IMR-90 (cell line): ENCODE measurements around the gene EDNRB. TPM values are rescaled to one million over a fixed set of nuclear protein-coding genes. Genes with fewer than 3 reads are reported as not detected.

Experiments
- ATAC-seq: fragments of 200-7000 bp; cut with Tn5 transposase; 2 replicates; pipeline ENCODE4 v1.9.1; 2020; ENCODE audit warnings: low read depth, mild to moderate bottlenecking, moderate library complexity
- BruUV-seq: library from RNA; stranded (reverse); fragments of 400-500 nt; replicated peaks from 2 replicates; lab custom pipeline; 2021; lab: Mats Ljungman, UMichigan
- CTCF ChIA-PET: fragments of 300-600 bp; formaldehyde crosslinking; extraction: SDS; loops from one replicate; lab custom pipeline; 2021; ENCODE audit warnings: antibody characterized with exemption; lab: Yijun Ruan, JAX
- POLR2A ChIA-PET: fragments of 300-600 bp; sonication (Branson Sonifier 250); formaldehyde crosslinking; loops from one replicate; lab custom pipeline; 2022; ENCODE audit warnings: antibody characterized with exemption; ENCODE audit not compliant: unreplicated experiment; lab: Charles Lee
- DNase-seq: peaks from one replicate; pipeline ENCODE4 v3.0.0; 2013
- H2AFZ ChIP-seq: replicated peaks from 2 replicates; pipeline ENCODE3; 2013; ENCODE audit warnings: low read length, mild to moderate bottlenecking; ENCODE audit not compliant: poor library complexity
- H2AK5ac ChIP-seq: 2 replicates; pipeline ENCODE4 v1.6.1; 2013; ENCODE audit warnings: low read depth, low read length, inconsistent platforms
- H2AK9ac ChIP-seq: replicated peaks from 2 replicates; pipeline ENCODE3; 2013; ENCODE audit warnings: mild to moderate bottlenecking, low read depth, low read length, moderate library complexity; ENCODE audit not compliant: poor library complexity
- H2BK120ac ChIP-seq: 2 replicates; pipeline ENCODE4 v1.6.1; 2013; ENCODE audit warnings: low read depth, low read length, inconsistent platforms
- H2BK15ac ChIP-seq: 3 replicates; pipeline ENCODE4 v1.6.1; 2013; ENCODE audit warnings: low read depth, low read length, inconsistent platforms
- H2BK20ac ChIP-seq: 2 replicates; pipeline ENCODE4 v1.6.1; 2013; ENCODE audit warnings: low read depth, mild to moderate bottlenecking, inconsistent platforms, low read length, moderate library complexity
- H2BK5ac ChIP-seq: 2 replicates; pipeline ENCODE4 v1.6.1; 2013; ENCODE audit warnings: mild to moderate bottlenecking, low read depth, low read length, inconsistent platforms; ENCODE audit not compliant: poor library complexity, severe bottlenecking
- H3K14ac ChIP-seq: replicated peaks from 2 replicates; pipeline ENCODE4 v1.6.1; 2013; ENCODE audit warnings: low read depth, low read length, inconsistent platforms
- H3K18ac ChIP-seq: 2 replicates; pipeline ENCODE4 v1.6.1; 2013; ENCODE audit warnings: low read depth, low read length, control low read depth
- H3K23ac ChIP-seq: 2 replicates; pipeline ENCODE4 v1.6.1; 2013; ENCODE audit warnings: low read depth, low read length, inconsistent platforms
- H3K27ac ChIP-seq: 2 replicates; pipeline ENCODE4 v1.5.1; 2013; ENCODE audit warnings: mild to moderate bottlenecking, control low read depth, low read length; ENCODE audit not compliant: insufficient read depth
- H3K27me3 ChIP-seq: 2 replicates; pipeline ENCODE4 v1.6.1; 2013; ENCODE audit warnings: low read length; ENCODE audit not compliant: control insufficient read depth, insufficient read depth
- H3K36me3 ChIP-seq: 2 replicates; pipeline ENCODE4 v1.6.1; 2013; ENCODE audit warnings: low read length, mixed read lengths; ENCODE audit not compliant: control insufficient read depth, insufficient read depth
- H3K4ac ChIP-seq: 2 replicates; pipeline ENCODE4 v1.6.1; 2013; ENCODE audit warnings: low read depth, low read length, inconsistent platforms
- H3K4me1 ChIP-seq: 2 replicates; pipeline ENCODE4 v1.6.1; 2013; ENCODE audit warnings: low read length, mixed read lengths; ENCODE audit not compliant: control insufficient read depth, insufficient read depth
- H3K4me2 ChIP-seq: 2 replicates; pipeline ENCODE4 v1.6.1; 2013; ENCODE audit warnings: low read depth, mild to moderate bottlenecking, control low read depth, low read length, moderate library complexity
- H3K4me3 ChIP-seq: 2 replicates; pipeline ENCODE4 v1.5.1; 2013; ENCODE audit warnings: low read depth, mild to moderate bottlenecking, control low read depth, low read length, moderate library complexity; ENCODE audit not compliant: insufficient read depth
- H3K56ac ChIP-seq: 2 replicates; pipeline ENCODE4 v1.6.1; 2013; ENCODE audit warnings: low read length, inconsistent platforms; ENCODE audit not compliant: insufficient read depth; ENCODE audit errors: extremely low read depth
- H3K79me1 ChIP-seq, 2 experiments: 2 replicates each; pipeline ENCODE4 v1.6.1; 2013; ENCODE audit warnings: low read length in 2 of 2, inconsistent platforms in 1 of 2, low read depth in 1 of 2
- H3K9ac ChIP-seq: 2 replicates; pipeline ENCODE4 v1.6.1; 2013; ENCODE audit warnings: low read depth, low read length, control low read depth
- H3K9me1 ChIP-seq: 2 replicates; pipeline ENCODE4 v1.6.1; 2013; ENCODE audit warnings: low read length, inconsistent platforms; ENCODE audit not compliant: insufficient read depth
- H3K9me3 ChIP-seq: 2 replicates; pipeline ENCODE4 v1.6.1; 2013; ENCODE audit warnings: low read length; ENCODE audit not compliant: control insufficient read depth, insufficient read depth
- H4K20me1 ChIP-seq: 2 replicates; pipeline ENCODE4 v1.6.1; 2013; ENCODE audit warnings: low read length, inconsistent platforms; ENCODE audit not compliant: insufficient read depth
- H4K5ac ChIP-seq: 2 replicates; pipeline ENCODE4 v1.6.1; 2013; ENCODE audit warnings: mild to moderate bottlenecking, low read depth, low read length, control low read depth
- H4K8ac ChIP-seq, 2 experiments: 2 replicates each; pipeline ENCODE4 v1.6.1; 2013; ENCODE audit warnings: low read depth in 2 of 2, low read length in 2 of 2, control low read depth in 1 of 2, inconsistent platforms in 1 of 2
- H4K91ac ChIP-seq: 2 replicates; pipeline ENCODE4 v1.6.1; 2013; ENCODE audit warnings: low read depth, low read length, inconsistent platforms; ENCODE audit not compliant: insufficient read depth
- BHLHE40 ChIP-seq: fragments of 150-350 bp; IDR thresholded peaks from 2 replicates; pipeline ENCODE4 v1.6.1; 2016; ENCODE audit warnings: mild to moderate bottlenecking, low read depth, low read length
- CEBPB ChIP-seq: IDR thresholded peaks from 2 replicates; pipeline ENCODE4 v1.6.1; 2012; ENCODE audit warnings: low read depth, low read length, improper control_type of control experiment
- CHD1 ChIP-seq: IDR thresholded peaks from 2 replicates; pipeline ENCODE4 v1.6.1; 2012; ENCODE audit warnings: low read depth, low read length, improper control_type of control experiment
- FOS ChIP-seq: fragments of 150-350 bp; IDR thresholded peaks from 2 replicates; pipeline ENCODE4 v1.6.1; 2016; ENCODE audit warnings: low read depth, low read length
- MAFK ChIP-seq: IDR thresholded peaks from 2 replicates; pipeline ENCODE4 v1.6.1; 2012; ENCODE audit warnings: low read depth, low read length, improper control_type of control experiment
- MXI1 ChIP-seq: IDR thresholded peaks from 2 replicates; pipeline ENCODE4 v1.6.1; 2012; ENCODE audit warnings: low read depth, mild to moderate bottlenecking, low read length, moderate library complexity, borderline replicate concordance
- NFE2L2 ChIP-seq: fragments of 150-350 bp; IDR thresholded peaks from 2 replicates; pipeline ENCODE4 v1.6.1; 2016; ENCODE audit warnings: low read depth, mild to moderate bottlenecking, low read length
- RAD21 ChIP-seq: IDR thresholded peaks from 2 replicates; pipeline ENCODE4 v1.6.1; 2012; ENCODE audit warnings: low read length, improper control_type of control experiment
- RFX5 ChIP-seq: IDR thresholded peaks from 2 replicates; pipeline ENCODE4 v1.8.0; 2012; ENCODE audit warnings: low read depth, mild to moderate bottlenecking, low read length, moderate library complexity
- SMC3 ChIP-seq: fragments of 150-350 bp; IDR thresholded peaks from 2 replicates; pipeline ENCODE4 v1.6.1; 2016; ENCODE audit warnings: low read depth, mild to moderate bottlenecking, antibody characterized with exemption, low read length, moderate library complexity
- USF2 ChIP-seq: fragments of 150-350 bp; IDR thresholded peaks from 2 replicates; pipeline ENCODE4 v1.6.1; 2017; ENCODE audit warnings: mild to moderate bottlenecking, antibody characterized with exemption, low read length, low read depth
- WGBS, 2 experiments: methylation state at CpG; one replicate each; pipeline versions ENCODE4 v1.1.5 to v1.1.7; 2013; ENCODE audit warnings: missing lambda C conversion rate in 2 of 2; ENCODE audit not compliant: insufficient read length in 1 of 2; ENCODE audit errors: extremely low coverage in 2 of 2; 5-methylcytosine and 5-hydroxymethylcytosine counted together
- dilution Hi-C: fragments of 300-500 bp; cut with HindIII; formaldehyde crosslinking; loops from one replicate; pipeline ENCODE4 v1.14.3; 2018; ENCODE audit warnings: low sequenced_read_pairs; ENCODE audit not compliant: unreplicated experiment
- in situ Hi-C: fragments of 300-500 bp; cut with MboI; formaldehyde crosslinking; loops from 3 replicates; pipeline ENCODE4 v1.14.3; 2019; ENCODE audit warnings: low sequenced_read_pairs, inconsistent platforms, mixed read lengths
- intact Hi-C: fragments of 100-400 bp; cut with micrococcal nuclease; formaldehyde crosslinking; loops from 2 replicates; pipeline ENCODE4 v1.10.0; 2022
- polyA plus RNA-seq, 3 experiments: library from polyadenylated mRNA; depleted of rRNA; stranded (reverse); fragments of >200 nt; gene quantifications; 2 replicates each; pipeline ENCODE4 v1.2.3, GENCODE V29; 2012; ENCODE audit warnings: low replicate concordance in 1 of 3
- total RNA-seq: library from RNA; depleted of rRNA; stranded (reverse); fragments of >200 nt; gene quantifications from 2 replicates; pipeline ENCODE4 v1.2.3, GENCODE V29; 2012
- TF ChIP-seq, protein P1 (sequence below): fragments of 150-350 bp; IDR thresholded peaks from 2 replicates; pipeline ENCODE4 v1.6.1; 2016; ENCODE audit warnings: low read depth, mild to moderate bottlenecking, low read length, moderate library complexity, borderline replicate concordance
- TF ChIP-seq, protein P2 (sequence below): conservative IDR thresholded peaks from 2 replicates; pipeline ENCODE4 v1.5.1; 2012; ENCODE audit warnings: mild to moderate bottlenecking, low read depth, low read length, improper control_type of control experiment

EDNRB gene
- total and polyA plus RNA-seq, 2 of the 4 experiments (the other 2 are of a cell fraction) = under 0.01 to 0.09 TPM

DNA sequence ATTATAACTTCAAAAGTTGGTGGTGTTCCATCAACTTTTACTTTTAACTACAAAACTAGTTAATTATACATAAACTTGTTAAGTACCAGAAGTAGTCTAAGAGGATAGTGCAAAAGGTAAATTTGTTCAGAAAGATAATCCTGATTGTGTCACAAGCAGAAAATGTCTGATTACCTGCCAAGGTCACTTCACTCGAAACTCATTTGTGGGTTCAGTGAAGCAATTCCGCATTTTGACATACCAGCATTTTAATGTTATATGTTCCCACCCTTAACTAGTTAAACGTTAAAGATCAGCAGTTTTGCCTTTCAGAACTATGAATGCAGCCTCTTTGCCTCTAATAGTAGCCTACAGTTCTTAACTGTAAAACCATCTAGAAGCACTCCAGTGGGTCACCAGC, 5.6 kb downstream of the EDNRB start:
- ATAC-seq = no peak
- Histone ChIP-seq H3K27me3 (no peaks in the 10 kb centered on the region), H2BK120ac (no peak overlapping the region), H2BK15ac (no peak overlapping the region), H3K27ac (no peak overlapping the region), H3K18ac (no peak overlapping the region), H3K4ac (no peak overlapping the region), H4K91ac (no peak overlapping the region), H3K9me1 (0 out of 2 replicates have a peak, but pooled peaks cover 1% of the 10 kb centered on the region), H3K79me1 (no peaks in the 10 kb centered on the region; a peak in 1 of 4 replicates), H3K36me3 (no peaks in the 10 kb centered on the region; the same call in 1 of the 2 replicates), H3K9me3 (no peaks in the 10 kb centered on the region), H2AFZ (no peak overlapping the region), H3K4me2 (no peak overlapping the region; the same call in 1 of the 2 replicates), H3K4me3 (no peak overlapping the region), H3K23ac (no peak overlapping the region), H3K4me1 (no peaks in the 10 kb centered on the region; the same call in 1 of the 2 replicates), H2BK20ac (no peak overlapping the region), H2BK5ac (no peak overlapping the region), H4K8ac (no peak overlapping the region), H3K9ac (no peak overlapping the region), H3K56ac (no peak overlapping the region), H3K14ac (no peak overlapping the region), H4K20me1 (no peaks in the 10 kb centered on the region), H2AK5ac (no peak overlapping the region), H2AK9ac (no peak overlapping the region), H4K5ac (no peak overlapping the region)
- in situ Hi-C loops (no loop called here), dilution Hi-C loops (no loop called here), intact Hi-C loops (no loop called here)
- BruUV-seq = no TSS peak
- DNase-seq = no peak
- CTCF ChIA-PET = interaction anchor here (0.9 kb wide), 1 partner anchor 10 kb away, joined by 3 read pairs; no protein-coding TSS in a partner anchor
- no peak for TF ChIP-seq FOS
- no peak for TF ChIP-seq USF2
- TF ChIP-seq RAD21 = no peak
- no peak for TF ChIP-seq MAFK
- TF ChIP-seq CEBPB = no peak
- no peak for TF ChIP-seq BHLHE40
- TF ChIP-seq SMC3 = no peak
- TF ChIP-seq CHD1 = no peak
- TF ChIP-seq MXI1 = no peak
- TF ChIP-seq, protein P1, sequence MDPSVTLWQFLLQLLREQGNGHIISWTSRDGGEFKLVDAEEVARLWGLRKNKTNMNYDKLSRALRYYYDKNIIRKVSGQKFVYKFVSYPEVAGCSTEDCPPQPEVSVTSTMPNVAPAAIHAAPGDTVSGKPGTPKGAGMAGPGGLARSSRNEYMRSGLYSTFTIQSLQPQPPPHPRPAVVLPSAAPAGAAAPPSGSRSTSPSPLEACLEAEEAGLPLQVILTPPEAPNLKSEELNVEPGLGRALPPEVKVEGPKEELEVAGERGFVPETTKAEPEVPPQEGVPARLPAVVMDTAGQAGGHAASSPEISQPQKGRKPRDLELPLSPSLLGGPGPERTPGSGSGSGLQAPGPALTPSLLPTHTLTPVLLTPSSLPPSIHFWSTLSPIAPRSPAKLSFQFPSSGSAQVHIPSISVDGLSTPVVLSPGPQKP = no peak
- TF ChIP-seq, protein P2, sequence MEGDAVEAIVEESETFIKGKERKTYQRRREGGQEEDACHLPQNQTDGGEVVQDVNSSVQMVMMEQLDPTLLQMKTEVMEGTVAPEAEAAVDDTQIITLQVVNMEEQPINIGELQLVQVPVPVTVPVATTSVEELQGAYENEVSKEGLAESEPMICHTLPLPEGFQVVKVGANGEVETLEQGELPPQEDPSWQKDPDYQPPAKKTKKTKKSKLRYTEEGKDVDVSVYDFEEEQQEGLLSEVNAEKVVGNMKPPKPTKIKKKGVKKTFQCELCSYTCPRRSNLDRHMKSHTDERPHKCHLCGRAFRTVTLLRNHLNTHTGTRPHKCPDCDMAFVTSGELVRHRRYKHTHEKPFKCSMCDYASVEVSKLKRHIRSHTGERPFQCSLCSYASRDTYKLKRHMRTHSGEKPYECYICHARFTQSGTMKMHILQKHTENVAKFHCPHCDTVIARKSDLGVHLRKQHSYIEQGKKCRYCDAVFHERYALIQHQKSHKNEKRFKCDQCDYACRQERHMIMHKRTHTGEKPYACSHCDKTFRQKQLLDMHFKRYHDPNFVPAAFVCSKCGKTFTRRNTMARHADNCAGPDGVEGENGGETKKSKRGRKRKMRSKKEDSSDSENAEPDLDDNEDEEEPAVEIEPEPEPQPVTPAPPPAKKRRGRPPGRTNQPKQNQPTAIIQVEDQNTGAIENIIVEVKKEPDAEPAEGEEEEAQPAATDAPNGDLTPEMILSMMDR = no peak
- TF ChIP-seq NFE2L2 = no peak
- no peak for TF ChIP-seq RFX5
- 100% methylated on average over 1 of the region's 3 CpGs; no CpG with 5 or more reads in 1 of the 2 experiments for WGBS, 2 experiments
- POLR2A ChIA-PET = no interaction called here
